GM10248 (cell line): ENCODE data around the gene VPS51.
A peak's percentile ranks its signal among the peaks of the same experiment; 100 is the strongest.

ENCODE experiments used
- CTCF ChIA-PET: fragments of 300-600 bp; sonication (Branson Sonifier 250); formaldehyde crosslinking; extraction: SDS; loops from one replicate; lab custom pipeline; 2021; ENCODE audit warnings: antibody characterized with exemption; lab: Yijun Ruan, JAX
- POLR2A ChIA-PET: fragments of 350-650 bp; sonication (Branson Sonifier 250); formaldehyde crosslinking; extraction: SDS; loops from one replicate; lab custom pipeline; 2020; ENCODE audit warnings: antibody characterized with exemption; lab: Yijun Ruan, JAX
- DNase-seq: peaks from one replicate; pipeline ENCODE4 v3.0.0; 2012; ENCODE audit errors: extremely low spot score
- TF ChIP-seq, protein P1 (sequence below): IDR thresholded peaks from 2 replicates; pipeline ENCODE4 v1.5.1; 2012; ENCODE audit warnings: mild to moderate bottlenecking, low read depth; ENCODE audit errors: extremely low read depth, missing control alignments, control extremely low read depth

The VPS51 gene

DNA sequence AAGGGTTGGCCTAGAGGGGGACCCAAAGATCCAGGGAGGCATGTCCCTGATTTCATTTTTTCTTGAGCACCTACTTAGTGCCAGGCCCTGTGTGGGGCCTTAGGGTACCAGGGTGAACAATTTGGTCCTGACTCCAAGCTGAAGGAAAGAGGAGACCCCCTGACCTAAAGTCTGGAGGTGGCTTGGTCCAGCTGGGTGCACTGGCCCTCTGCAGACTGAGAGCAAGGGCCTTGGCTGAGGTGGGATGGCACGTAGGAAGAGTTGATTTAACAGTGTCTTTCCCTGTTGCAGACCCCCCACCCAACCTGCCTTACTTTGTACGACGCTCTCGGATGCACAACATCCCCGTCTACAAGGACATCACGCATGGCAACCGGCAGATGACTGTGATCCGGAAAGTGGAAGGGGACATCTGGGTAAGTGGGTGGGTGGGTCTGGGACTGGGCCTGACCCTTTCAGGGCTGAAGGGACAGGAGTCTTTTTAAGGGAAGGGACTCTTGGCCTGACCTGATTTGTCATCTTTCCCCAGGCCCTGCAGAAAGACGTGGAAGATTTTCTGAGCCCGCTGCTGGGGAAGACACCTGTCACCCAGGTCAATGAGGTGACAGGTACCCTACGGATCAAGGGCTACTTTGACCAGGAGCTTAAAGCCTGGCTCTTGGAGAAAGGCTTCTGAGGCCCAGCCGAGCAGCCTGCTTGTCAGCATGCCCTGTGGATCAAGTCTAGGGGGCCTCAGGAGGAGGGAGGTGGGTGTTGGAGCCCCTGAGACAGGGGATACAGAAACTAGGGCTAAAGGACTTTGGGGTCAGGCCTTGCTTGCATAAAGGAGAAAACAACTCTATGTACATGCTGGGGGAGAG lies 29.4 kb downstream of the VPS51 start:
- TF ChIP-seq, protein P1, sequence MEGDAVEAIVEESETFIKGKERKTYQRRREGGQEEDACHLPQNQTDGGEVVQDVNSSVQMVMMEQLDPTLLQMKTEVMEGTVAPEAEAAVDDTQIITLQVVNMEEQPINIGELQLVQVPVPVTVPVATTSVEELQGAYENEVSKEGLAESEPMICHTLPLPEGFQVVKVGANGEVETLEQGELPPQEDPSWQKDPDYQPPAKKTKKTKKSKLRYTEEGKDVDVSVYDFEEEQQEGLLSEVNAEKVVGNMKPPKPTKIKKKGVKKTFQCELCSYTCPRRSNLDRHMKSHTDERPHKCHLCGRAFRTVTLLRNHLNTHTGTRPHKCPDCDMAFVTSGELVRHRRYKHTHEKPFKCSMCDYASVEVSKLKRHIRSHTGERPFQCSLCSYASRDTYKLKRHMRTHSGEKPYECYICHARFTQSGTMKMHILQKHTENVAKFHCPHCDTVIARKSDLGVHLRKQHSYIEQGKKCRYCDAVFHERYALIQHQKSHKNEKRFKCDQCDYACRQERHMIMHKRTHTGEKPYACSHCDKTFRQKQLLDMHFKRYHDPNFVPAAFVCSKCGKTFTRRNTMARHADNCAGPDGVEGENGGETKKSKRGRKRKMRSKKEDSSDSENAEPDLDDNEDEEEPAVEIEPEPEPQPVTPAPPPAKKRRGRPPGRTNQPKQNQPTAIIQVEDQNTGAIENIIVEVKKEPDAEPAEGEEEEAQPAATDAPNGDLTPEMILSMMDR, result no peak
- CTCF ChIA-PET, result interaction anchor here (0.7 to 2.0 kb wide), 5 partner anchors 9 to 113 kb away, joined by 3 to 9 read pairs (median 5); partner anchors contain the start of genes CAPN1, TM7SF2 and ZNHIT2
- POLR2A ChIA-PET, result interaction anchor here (1.0 kb wide), 1 partner anchor 9 kb away, joined by 3 read pairs; no protein-coding TSS in a partner anchor

DNA sequence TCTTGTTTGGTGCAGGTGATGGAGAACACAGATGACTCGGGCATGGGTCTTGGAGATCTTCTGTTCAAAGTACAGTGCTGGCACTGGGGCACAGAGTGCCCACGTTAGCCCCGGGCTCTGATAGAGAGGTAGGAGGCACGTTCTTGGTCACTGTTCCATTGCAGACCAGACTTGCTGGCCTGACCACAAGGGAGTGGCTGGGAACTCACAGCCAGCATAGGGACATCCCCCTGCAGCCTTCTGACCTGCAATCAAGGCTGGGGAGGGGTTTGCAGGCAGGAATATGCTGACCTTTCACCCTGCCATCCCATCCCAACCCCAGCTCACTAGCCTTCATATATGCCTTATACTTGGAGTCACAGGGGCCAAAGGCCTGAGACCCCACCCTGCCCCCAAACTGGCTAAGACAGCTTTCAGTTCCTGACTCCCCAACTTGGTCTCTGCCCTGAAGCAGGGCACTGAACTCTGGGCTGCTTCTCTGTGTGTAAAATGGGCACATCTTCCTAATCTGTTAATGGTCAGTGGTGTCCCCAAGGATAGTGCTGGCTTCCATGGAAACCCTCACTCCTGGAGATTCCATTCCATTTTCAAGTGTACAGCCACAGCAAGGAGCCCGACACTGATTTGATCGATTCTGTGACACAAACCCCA lies 30.7 kb downstream of the VPS51 start:
- ChIA-PET CTCF (interaction anchor here (1.0 to 1.8 kb wide), 2 partner anchors 10 to 13 kb away, joined by 3 to 6 read pairs; partner anchors contain the start of gene ZNHIT2), POLR2A (no interaction called here)
- no peak for DNase-seq

More for the DNA sequence above, 29.4 kb downstream of the VPS51 start:
- no peak for DNase-seq

DNA sequence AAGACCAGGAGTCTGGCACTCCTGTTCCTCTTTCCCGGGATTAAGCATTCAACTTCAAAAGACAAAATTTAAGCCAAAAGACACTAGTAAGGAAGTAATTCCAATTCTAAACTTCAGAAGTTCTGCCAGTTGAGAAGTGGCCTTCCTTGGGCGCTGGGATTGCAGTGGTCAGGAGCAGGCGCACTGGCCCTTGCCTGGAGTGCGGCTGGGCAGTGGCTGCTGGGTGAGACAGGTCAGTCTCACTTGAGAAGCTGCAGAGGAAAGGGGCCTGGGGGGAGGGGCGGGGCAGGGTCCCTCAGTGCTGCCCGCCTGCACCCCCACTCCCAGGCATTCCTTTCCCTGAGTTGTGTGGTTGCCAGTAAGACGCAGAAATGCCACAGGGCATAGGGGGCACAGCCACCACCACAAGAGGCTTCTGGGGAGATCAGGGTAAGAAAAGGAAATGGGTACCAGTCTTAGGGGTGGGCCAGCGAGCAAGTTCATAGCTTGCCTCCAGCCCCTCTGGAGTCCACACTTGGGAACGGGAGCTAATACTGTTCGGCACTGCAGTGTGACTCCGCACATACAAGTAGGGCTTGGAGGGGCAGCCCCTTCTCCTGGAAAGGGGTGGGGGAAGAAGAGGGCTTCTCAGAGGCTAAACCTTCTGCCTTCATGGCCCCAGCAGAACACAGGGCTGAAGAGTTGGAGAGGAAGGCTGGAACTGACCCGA lies 31.6 kb downstream of the VPS51 start:
- DNase-seq, result no peak
- TF ChIP-seq, protein P1, result no peak
- CTCF ChIA-PET, result interaction anchor here (1.8 to 5.1 kb wide), 3 partner anchors 10 to 15 kb away, joined by 6 to 24 read pairs (median 13); partner anchors contain the start of genes TM7SF2 and ZNHIT2
- POLR2A ChIA-PET, result interaction anchor here (0.5 to 0.6 kb wide), 2 partner anchors 240 to 275 kb away, joined by 3 to 7 read pairs; no protein-coding TSS in a partner anchor

More for the DNA sequence above, 30.7 kb downstream of the VPS51 start:
- TF ChIP-seq, protein P1, result no peak

DNA sequence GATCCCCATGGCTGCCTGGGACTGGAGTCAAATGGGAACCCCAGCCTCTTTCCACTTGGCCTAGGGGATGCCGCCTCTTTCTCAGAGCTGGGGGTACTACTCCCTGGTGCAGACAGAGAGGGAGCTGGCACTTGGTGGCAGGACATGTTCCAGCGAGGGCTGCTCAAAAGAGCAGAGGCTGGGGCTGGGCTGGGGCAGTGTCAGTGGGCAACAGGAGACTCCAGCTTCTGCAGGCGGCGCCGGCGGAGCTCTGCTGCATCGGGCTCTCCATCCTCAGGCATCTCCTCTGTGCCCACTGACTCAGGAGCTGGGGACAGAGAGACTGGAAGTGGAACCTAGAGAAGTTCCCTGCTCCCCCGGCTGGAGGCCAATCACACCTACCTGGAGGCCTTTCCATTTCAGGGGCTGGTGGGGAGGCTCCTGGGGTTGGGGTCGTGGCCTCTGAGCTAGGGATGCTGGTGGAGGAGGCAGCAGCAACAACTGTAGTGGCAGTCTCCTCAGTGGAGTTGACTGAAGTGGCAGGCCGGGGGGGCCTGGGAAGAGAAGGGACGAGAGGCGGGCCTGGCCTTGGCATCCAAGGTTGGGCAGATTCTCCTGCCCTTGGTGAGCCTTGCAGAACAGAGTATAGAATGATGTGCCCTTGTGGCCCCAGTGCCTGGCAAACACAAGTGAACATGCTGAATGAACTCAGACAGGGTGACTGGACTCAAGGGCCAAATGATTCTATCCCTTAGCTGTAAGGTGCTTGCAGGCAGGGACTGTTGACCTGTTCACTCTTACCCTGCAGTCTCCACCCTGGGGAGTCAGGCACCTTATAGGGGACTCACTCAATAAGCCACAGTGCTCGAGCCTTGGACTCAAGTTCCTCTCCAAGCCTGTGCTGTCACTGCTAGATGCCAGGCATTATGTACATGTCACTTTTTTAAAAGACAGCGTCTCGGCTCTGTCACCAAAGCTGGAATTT lies 32.5 kb downstream of the VPS51 start:
- POLR2A ChIA-PET, result interaction anchor here (0.5 to 0.6 kb wide), 2 partner anchors 239 to 274 kb away, joined by 3 to 7 read pairs; no protein-coding TSS in a partner anchor
- DNase-seq, result no peak
- TF ChIP-seq, protein P1, result no peak
- CTCF ChIA-PET, result interaction anchor here (1.2 to 5.1 kb wide), 4 partner anchors 11 to 53 kb away, joined by 3 to 24 read pairs (median 9); partner anchors contain the start of genes CAPN1, TM7SF2 and ZNHIT2

DNA sequence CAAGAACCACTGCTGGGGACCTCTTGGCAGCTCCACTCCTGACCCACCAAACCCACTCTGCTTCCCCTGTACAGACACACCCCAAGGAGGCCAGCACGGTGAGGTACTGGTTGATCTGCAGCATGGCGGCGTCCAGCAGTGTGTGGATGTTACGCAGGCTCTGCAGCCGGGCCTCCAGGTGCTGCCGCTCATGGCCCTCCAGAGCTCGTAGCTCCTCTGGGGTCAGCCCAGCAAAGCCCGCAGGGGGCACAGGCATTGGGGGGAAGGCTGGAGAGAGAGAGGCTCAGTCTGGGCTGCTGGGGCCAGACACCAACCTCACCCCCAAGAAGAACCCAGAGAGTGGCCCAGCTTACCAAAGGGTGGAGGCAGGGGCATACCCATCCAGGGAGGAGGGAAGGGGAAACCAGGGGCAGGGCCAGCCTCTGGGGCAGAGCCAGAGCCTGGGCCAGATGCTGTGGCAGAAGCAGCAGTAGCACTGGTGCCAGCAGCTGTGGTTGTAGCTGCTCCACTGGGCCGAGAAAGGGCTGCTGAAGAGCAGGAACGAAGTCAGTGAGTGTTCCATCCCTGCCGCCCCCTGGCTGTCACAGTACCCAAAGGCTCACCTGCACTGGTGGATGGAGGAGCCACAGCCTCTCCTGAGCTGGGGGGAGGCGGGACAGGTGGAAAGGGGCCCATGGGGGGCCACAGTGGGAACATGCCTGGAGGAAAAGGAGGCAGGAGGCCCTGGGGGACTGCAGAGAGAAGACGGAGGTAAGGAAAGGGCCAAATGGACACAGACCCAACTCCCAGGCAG lies 33.8 kb downstream of the VPS51 start:
- CTCF ChIA-PET, result interaction anchor here (1.0 to 5.1 kb wide), 4 partner anchors 9 to 52 kb away, joined by 3 to 24 read pairs (median 9); partner anchors contain the start of genes CAPN1, TM7SF2 and ZNHIT2
- POLR2A ChIA-PET, result interaction anchor here (0.6 to 1.2 kb wide), 3 partner anchors 8 to 600 kb away, joined by 4 to 6 read pairs (median 5); partner anchors contain the start of genes FAU and MRPL49
- no peak for DNase-seq
- TF ChIP-seq, protein P1, result peak; percentile 11
